HG02870 (cell line): ENCODE results near the gene NYNRIN.
"Not testable (repeated sequence)": the region's sequence is repeated elsewhere in the genome, so short reads cannot be mapped to it uniquely, and the experiment has no call there.

Experiments
- ATAC-seq: cut with Tn5 transposase; IDR thresholded peaks from one replicate; pipeline ENCODE4 v1.9.1; 2021; ENCODE audit warnings: mild to moderate bottlenecking, moderate library complexity; ENCODE audit not compliant: unreplicated experiment

Gene NYNRIN

GRCh38 chr14:24369907-24370687, 28.7 kb upstream of the NYNRIN start:
- ATAC-seq: no peak

DNA sequence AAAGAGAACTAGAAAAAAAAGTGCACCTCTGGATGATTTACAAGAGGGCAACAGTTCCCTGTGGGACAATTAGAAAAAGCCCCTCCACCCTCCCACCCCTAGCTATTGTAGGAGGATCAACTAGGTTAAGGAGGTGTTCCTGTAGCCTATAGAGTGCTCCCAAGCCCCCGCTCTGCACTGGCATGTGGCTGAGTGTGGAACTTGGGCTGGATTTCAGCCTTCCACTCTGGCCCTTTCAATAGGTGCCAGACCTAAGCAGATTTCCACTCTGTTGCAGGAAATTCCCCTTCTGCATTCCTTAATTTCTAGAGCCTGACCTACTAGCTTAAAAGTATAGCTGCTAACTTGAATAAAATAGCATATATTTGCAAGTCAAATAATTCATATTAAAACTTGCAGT, 28.1 kb upstream of the NYNRIN start:
- ATAC-seq: no peak

GRCh38 chr14:24371605-24372004, 27.2 kb upstream of the NYNRIN start:
- ATAC-seq: not testable (repeated sequence)

DNA sequence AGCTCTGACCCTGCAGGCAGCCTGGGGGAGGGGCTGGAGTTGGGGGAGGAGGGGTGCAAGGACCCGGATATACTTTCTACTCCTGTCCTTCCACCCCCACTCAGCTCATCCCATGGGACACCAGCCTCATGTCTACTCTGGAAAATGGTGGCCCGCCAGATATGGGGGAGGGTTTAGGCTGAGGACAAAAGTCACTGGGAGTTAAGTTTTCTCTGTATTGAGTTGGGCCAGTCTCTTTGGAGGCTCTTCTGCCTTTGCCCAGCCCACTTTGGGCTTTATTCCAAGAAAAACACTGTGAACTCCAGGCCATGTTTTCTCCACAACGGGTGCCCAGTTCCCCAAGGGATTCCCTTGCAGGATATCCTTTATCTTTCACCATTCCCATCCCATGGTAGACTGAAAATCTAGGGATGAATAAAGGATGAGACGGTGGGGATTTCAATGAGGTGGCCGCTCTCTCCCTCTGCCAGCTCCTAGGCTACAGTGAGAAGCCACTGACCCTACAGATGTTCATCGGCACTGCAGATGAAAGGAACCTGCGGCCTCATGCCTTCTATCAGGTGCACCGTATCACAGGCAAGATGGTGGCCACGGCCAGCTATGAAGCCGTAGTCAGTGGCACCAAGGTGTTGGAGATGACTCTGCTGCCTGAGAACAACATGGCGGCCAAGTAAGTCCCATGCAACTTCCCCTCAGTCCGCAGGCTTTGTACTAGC, 25.9 kb upstream of the NYNRIN start:
- no peak for ATAC-seq

DNA sequence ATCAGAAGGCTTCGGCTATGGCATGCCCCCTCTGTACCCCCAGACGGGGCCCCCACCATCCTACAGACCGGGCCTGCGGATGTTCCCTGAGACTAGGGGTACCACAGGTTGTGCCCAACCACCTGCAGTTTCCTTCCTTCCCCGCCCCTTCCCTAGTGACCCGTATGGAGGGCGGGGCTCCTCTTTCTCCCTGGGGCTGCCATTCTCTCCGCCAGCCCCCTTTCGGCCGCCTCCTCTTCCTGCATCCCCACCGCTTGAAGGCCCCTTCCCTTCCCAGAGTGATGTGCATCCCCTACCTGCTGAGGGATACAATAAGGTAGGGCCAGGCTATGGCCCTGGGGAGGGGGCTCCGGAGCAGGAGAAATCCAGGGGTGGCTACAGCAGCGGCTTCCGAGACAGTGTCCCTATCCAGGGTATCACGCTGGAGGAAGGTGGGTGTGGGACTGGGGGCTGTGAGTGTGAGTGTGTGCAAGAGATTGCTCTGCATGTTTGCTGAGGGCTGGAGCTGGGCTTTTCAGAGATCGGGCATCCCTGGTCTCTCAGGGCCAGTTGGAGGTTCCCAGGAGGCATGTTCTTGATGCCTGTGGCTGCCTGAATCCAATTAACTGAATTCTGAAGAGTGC, 22.2 kb upstream of the NYNRIN start:
- ATAC-seq: no peak

- ATAC-seq: no peak
These were observed 21.7 kb upstream of the NYNRIN start for GRCh38 chr14:24377126-24377525.

GRCh38 chr14:24377657-24378056, 21.1 kb upstream of the NYNRIN start:
- ATAC-seq: no peak

- ATAC-seq: no peak
These were observed 20.5 kb upstream of the NYNRIN start for GRCh38 chr14:24378327-24378726.

DNA sequence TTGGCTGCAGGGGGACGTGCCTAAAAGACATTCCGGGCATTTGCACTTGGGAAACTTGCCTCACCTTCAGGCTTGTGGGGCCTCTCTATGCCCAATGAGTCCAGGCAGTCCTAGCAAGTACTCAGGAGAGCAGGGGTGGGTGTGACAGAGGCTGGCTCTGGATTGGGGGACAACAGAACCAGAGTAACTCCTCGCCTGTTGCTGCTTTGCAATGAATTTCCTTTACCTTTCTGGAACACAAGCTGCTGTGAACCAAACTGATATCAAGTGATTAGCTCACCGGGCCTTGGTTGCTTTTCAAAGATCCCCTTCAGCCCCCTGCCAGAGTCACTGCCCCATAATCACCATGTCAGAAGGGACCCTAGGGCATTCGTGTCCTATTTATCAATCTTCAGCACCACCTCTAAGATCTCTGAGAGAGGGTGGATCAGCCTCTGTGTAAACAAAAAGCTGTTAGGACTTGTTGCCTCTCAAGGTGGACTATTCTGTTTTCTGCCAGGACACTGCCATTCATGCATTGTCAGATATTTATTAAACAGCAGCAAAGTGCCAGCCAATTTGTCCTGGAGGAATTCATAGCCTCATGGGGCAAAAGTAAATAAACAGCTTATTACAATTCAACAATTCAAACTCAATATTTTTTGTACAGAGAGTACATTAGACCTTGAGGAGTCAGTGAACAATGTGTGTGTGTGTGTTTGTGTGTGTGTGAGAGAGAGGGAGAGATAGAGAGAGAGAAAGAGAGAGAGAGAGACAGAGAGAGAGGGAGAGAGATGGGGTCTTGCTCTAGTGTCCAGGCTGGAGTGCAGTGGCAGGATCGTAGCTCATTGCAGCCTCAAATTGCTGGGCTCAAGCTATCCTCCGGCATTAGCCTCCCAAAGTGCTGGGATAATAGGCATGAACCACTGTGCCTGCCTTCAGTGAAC, 19.6 kb upstream of the NYNRIN start:
- no peak for ATAC-seq

GRCh38 chr14:24379907-24380730, 18.7 kb upstream of the NYNRIN start:
- no peak for ATAC-seq

DNA sequence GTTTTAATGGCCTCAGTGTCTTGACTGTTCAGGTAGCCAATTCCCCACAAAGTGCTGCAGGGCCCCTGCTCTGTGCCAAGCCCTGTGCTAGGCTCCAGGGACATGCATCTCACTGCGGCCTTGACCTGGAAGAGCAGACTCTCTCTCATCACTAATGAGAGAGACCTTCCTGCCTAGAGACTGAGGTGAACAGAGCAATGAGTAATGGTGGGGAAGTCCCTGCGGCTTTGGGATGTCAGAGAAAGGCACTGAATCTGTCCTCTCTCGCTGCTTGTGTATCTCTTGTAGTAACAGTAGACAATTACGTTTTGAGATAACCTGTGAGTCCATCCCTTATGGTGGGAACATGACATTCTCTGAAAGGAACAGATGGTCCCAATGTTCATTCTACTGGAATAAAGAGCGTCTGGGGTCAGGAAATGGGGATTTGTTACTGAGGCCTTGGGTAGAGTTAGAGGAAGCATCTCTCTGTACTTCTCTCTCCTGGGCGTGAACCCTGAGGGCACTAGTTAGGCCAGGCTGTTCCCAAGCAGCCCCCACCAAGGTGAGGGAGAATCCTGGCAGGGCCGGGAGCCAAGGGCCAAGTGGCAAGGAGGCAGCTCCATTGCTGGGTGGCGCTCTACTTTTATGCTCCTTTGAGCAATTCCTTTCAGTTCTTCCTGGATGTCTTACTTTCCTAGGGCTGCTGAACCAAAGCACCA, 17.3 kb upstream of the NYNRIN start:
- no peak for ATAC-seq

GRCh38 chr14:24382064-24382371, 16.8 kb upstream of the NYNRIN start:
- no peak for ATAC-seq

DNA sequence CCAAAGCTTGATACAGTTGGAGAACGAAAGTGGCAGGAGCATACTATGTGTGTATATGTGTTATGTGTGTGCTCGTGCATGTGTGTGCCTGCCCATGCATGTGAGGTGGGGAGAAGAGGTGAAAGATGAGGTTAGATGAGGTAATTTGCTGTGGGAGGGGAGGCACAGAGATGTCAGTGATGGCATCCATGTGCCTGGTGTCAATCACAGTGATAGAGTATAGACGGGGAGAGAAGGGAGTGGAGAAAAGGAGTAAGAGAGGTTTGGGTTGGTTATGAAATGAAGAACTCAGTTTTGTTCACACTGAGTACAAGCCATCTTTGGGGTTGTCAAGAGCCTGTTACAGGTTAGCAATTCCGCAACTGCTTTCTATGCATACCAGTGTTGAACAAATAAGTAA, 14.6 kb upstream of the NYNRIN start:
- ATAC-seq: no peak

GRCh38 chr14:24385524-24385923, 13.3 kb upstream of the NYNRIN start:
- ATAC-seq: no peak

DNA sequence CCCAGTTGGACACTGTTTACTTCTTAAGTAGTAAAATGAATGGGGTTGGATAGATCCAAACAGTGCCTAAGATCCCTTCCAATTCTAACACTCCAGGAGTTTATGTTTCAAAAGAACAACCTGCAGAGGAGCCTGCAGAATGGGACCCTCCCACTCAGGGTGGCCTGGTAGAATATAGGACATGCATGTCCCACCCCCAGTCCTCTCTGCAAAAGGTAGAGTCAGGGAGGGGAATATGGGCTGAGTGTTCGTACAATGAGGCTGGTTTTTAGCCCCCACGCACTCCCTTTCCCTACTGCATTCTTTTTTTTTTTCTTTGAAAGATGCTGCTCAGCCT, 11.8 kb upstream of the NYNRIN start:
- no peak for ATAC-seq

DNA sequence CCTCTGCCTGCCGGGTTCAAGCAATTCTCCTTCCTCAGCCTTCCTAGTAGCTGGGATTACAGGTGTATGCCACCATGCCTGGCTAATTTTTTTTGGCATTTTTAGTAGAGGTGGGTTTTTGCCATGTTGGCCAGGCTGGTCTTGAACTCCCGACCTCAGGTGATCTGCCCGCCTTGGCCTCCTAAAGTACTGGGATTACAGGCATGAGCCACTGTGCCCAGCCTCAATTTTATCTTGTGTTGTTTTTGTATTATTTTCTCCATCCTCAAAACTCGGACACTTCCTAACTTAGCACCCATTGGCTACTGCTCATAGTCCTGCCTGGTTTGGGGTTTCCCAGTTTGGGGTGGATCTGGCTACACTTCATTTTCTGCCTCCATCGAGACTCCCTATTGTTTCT, 11.2 kb upstream of the NYNRIN start:
- not testable (repeated sequence) for ATAC-seq

- no peak for ATAC-seq
These were observed 10.2 kb upstream of the NYNRIN start for GRCh38 chr14:24388474-24389179.

GRCh38 chr14:24389226-24389848, 9.5 kb upstream of the NYNRIN start:
- ATAC-seq: no peak
